EL (cell line): ENCODE measurements around the gene IL1F10.

Experiments
- DNase-seq: peaks from one replicate; pipeline ENCODE4 v3.0.0-alpha.2; 2016

IL1F10 gene

DNA sequence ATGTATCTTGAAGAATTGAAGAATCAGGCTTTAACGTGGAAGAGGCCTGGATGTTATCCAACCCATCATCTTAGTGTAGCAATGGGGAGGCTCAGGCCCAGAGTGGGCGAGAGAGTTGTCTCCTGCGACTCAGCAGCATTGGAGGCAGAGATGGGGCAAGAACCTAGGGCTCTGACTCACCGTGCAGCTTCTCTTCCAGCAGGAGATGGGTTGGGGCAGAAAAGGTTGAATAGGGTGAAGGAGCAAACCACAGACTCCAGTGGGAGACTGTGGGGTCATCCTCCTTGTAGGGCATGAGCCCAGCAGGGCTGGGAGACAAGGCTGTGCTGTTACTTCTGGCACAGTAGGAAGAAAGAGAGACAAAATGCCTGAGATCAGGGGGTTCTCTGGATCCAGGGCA lies 7.4 kb upstream of the IL1F10 start:
- DNase-seq = no peak

DNA sequence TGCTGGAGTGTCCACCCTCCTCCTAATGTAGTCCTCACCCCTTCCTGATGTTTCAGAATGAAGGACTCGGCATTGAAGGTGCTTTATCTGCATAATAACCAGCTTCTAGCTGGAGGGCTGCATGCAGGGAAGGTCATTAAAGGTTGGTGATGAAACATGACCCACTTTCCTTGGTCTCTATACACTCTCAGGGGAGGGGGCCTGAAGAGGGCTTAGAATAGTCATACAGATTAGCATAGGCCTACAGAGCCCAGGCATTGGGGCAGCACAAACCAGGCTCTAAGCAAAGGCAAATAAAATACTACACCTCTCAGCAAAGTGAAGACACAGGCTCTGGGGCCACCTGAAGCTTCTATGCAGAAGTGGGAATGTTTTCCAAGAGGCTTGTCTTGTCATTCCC lies 7.0 kb upstream of the IL1F10 start:
- no peak for DNase-seq

DNA sequence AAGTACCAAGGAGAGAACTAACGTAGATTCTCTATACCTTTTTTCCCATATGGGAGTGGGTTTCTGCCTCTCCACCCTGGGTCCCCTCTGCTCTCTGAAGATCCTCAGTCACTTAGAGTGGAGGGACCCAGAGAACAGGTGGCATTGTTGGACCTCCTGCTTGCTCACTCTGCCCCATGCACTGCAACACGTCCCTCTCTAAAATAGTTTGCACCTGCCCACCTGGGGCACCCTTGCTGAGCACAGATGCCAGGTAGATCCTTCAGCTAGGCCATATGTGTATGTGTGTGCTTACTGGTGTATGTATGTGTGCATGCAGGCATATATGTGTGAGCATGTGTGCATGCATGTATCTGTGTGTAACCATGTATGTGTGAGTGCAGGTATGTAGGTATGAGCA lies 6.5 kb upstream of the IL1F10 start:
- no peak for DNase-seq

DNA sequence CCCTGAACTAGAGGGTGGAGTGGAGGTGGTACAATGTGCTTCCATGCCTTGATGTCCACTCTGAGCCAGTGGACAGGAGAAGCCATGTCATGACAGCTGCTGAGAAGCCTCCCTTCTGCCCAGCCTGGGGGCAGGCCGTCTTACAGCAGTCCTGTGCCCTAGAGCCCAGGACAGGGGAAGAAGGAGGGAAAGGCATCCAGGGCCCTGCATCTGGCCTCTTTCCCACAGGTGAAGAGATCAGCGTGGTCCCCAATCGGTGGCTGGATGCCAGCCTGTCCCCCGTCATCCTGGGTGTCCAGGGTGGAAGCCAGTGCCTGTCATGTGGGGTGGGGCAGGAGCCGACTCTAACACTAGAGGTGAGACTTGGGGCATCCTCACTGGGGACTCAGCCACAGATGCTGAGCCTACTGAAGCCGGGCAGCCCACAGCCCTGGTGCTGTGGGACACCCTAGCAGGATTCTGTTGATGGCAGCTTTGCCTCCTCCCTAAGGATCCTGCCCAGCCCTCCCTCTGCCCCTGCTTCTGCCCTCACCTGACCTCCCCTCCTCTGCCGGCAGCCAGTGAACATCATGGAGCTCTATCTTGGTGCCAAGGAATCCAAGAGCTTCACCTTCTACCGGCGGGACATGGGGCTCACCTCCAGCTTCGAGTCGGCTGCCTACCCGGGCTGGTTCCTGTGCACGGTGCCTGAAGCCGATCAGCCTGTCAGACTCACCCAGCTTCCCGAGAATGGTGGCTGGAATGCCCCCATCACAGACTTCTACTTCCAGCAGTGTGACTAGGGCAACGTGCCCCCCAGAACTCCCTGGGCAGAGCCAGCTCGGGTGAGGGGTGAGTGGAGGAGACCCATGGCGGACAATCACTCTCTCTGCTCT lies 5.6 kb upstream of the IL1F10 start:
- no peak for DNase-seq

DNA sequence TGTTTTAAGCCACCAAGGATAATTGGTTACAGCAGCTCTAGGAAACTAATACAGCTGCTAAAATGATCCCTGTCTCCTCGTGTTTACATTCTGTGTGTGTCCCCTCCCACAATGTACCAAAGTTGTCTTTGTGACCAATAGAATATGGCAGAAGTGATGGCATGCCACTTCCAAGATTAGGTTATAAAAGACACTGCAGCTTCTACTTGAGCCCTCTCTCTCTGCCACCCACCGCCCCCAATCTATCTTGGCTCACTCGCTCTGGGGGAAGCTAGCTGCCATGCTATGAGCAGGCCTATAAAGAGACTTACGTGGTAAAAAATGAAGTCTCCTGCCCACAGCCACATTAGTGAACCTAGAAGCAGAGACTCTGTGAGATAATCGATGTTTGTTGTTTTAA lies 3.5 kb upstream of the IL1F10 start:
- DNase-seq = no peak

DNA sequence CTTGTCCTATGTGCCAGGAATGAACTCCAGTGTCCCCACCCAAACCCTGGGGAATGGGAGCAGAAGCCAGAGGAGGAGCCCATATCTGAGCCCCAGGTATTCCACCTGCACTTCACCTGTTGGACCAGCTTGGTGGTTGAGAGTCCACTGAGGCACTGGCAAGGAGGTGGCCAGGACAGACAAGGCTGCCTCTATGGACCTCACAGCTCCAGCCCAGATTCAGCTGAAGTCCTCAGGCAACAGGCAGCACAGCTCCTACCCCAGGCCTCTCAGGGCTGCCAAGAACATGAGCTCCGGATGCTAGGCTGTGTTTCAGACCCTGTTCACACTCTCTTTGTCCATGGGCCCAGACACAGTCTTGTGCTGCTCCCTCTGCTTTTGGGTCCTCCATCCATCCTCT lies 2.9 kb upstream of the IL1F10 start:
- DNase-seq = no peak

DNA sequence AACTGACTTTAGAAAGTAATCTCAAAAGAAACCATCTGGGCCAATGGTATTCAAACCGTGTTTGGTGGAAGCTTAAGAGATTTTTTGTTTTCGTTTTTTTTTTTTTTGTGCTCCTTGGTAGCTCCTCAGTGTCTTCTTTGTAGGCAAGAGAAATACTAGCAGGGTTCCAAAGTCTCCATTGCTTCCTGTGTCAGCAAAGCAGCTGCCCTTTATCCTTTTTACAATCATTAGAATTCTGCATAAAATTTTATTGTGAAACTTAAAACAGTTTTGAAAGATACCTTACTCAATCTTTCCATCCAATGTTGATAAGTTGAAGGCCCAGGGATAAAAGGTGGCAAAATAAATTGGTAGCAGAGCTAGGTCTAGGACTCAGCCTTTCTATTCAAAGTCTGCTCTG lies 479 bp downstream of the IL1F10 start:
- DNase-seq = no peak

DNA sequence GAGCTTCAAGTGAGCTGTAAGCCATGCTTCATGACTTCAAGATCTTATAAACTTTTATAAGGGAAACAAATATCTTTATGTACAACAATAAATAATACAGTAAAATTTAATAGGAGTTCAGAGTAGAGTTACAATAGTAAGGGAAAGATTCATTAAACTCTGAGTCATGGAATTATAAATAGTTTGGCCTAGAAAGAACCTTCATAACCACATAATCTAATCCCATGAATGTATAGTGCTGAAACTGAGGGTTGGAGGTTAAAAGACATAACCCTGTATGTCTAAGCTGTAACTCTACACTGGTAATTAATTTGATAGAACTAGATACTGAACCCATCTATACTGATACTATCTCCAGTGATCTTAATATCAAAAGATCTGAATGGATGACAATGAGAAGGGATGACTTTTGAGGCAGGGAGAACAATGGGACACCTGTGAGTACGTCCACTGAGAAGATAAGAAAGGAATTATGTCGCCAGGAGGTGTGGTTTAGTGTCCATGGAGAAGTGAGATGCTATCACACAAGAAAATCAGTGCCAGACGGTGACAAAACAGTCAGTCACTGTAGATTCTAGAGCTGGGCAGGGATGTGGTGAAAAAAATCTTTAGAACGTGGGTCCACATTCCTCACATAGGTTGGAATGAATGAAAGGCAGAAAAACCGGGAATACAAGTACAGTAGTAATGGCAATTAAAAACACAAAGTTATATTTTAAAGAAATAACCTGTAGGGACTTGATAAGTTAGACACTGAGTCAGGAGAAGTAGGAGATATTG lies 1.1 kb downstream of the IL1F10 start:
- DNase-seq = peak; percentile 22

DNA sequence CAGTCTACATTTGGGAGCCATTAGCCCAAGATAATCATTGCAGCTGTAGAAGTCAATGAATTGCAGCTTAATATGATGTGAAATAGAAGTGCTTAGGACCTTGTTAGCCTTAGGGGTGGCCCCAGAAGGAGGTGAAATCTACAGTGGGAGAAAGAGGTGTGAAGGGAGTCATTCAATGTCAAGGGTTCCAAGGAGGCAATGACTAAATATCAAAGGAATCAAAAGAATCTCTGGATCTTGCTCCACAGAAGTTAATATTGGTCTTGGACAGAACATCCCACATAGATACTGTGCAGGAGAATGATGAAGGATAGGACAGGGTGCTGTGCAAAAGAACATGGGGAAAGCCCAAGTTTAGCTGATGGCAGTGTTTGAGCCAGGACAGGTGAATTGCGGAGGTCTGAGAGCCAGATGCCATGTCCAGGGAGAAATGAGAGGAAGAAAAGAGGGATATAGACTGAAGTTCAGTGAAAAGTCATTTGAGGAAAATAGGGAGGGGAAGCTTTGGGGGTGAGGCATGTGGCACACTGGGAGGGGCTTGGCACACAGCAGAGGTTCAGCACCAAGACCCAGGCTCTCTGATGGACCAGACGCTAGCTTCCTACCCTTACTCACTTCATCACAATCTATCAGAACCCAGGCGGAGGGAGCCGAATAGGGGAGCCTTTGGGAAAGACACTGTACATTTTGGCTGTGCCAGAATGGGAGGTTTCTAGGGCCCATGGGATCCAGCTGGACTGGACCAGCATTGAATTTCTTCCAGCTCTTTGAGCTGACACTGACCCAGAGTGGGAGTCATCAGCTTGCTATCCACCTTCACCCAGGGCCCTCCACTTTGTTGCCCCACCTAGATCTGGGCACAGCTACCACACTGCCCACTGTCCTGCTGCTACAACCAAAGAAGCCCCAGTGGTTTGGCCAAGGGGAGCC lies 2.2 kb downstream of the IL1F10 start:
- DNase-seq = peak; percentile 36

DNA sequence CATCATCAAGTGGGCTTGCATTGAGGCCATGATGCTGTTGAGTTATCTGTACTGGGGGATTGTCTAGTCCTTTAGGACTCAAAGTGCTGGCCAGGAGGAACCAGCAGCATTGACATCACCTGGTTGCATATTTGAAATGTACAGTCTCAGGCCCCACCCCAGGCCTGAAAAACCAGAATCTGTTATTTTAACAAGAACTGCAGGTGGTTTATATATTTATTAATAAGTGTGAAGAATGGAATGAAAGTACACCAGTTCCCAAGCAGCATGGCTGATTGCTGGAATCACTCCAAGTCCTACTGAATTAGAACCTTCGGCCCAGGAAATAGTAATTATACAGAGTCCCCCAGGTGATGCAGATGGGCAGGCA lies 2.8 kb downstream of the IL1F10 start:
- no peak for DNase-seq

DNA sequence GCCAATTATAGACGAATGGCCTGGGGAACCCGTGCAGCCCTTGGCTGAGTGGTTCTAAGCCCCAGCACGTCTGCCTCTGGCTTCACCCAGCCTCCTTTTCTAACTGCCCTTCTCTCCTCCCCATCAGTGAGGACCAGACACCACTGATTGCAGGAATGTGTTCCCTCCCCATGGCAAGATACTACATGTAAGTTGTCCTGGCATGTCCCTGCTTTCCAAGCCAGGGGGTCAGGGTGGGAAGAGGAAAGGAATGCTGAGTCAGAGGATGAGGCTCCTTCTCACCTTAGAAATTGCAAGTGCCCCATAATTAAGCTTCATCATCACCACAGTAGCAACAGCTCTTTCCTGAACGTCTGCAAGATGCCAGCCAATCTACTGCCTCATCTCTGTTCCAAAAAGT lies 4.8 kb downstream of the IL1F10 start:
- no peak for DNase-seq

DNA sequence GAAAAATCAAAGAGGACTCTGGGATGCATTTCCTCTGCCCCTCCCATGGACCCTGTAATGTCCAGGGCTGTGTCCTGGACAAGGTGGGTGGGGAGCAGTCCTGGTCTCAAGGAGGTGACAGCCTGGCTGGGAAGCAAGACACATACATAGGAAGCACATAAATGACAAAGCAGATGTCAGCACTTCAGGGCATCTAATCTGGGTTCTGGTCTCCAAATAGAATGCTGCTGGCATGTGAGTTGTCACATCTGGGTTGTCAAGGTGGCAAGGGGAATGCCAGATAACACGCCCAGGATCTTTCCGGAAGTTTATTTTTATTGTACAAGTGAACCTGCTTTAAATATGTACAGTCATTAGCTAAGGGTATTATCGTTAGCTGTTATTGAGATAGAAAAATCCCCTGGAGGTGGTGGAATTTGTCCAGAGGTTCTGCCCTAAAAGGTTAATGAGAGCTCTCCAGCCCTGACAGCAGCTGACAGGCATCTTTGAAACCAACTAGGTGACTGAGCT lies 5.6 kb downstream of the IL1F10 start:
- DNase-seq = no peak

DNA sequence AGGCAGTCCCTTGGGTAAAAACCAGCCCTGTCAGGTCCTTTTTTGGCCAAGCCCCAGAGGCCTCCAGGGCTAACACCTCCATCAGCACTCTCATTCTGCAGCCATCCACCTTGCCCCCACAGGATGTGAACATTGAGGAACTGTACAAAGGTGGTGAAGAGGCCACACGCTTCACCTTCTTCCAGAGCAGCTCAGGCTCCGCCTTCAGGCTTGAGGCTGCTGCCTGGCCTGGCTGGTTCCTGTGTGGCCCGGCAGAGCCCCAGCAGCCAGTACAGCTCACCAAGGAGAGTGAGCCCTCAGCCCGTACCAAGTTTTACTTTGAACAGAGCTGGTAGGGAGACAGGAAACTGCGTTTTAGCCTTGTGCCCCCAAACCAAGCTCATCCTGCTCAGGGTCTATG lies 7.3 kb downstream of the IL1F10 start:
- DNase-seq = no peak

DNA sequence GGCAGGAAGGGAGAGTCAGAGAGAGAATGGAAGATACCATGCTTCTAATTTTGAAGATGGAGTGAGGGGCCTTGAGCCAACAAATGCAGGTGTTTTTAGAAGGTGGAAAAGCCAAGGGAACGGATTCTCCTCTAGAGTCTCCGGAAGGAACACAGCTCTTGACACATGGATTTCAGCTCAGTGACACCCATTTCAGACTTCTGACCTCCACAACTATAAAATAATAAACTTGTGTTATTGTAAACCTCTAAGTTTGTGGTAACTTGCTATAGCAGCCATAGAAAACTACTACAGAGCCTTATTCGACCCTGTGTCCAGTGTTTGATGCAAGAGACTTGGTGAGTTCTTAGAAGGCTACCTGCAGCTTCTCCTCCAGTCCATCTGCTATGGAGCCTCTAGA lies 7.8 kb downstream of the IL1F10 start:
- DNase-seq = no peak

DNA sequence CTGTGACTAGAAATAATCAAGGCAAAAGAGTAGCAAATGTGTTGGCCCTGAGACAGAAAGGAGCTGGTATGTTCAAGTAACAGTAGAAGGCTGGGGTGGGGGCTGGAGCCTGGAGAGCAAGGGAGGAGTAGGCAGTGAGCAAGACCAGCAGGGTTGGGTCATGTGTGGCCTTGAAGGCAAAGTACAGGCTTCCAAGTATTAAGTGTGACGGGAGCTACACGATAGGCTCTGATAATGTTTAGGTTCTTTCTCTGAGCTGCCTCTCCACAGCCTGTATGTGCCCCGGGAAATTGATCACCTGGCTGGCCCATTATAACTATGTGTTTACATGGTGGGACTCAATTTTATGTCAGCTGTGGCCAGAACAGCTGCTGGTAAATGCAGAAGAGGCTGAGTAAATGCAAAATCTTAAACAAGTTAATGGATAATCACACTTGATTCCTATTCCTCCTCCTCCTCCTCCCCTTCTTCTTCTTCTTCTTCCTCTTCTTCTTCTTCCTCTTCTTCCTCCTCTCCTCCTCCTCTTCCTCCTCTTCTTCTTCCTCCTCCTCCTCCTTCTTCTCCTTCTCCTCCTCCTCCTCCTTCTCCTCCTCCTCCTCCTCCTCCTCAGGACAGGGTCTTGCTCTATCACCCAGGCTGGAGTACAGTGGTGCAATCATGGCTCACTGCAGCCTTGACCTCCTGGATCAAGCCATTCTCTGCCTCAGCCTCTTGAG lies 9.3 kb downstream of the IL1F10 start:
- DNase-seq = no peak

DNA sequence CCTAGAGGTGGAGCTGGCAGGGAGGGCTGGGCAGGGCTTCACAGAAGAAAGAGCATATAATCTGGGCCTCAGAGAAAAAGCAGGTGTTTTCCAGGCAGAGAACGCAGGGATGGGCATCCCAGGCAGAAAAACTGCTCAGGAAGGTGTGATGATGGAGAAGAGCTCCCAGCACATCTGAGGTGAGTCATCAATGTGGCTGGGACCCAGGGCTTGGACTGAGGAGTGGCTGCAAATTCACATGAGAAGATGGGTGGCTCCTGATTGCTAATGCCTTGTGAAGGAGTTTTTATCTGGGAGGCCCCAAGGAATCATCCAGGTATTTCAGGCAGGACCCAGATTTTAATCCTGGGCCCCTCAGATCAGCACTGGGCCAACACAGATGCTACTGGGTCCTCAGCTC lies 10.2 kb downstream of the IL1F10 start:
- DNase-seq = peak; percentile 16

DNA sequence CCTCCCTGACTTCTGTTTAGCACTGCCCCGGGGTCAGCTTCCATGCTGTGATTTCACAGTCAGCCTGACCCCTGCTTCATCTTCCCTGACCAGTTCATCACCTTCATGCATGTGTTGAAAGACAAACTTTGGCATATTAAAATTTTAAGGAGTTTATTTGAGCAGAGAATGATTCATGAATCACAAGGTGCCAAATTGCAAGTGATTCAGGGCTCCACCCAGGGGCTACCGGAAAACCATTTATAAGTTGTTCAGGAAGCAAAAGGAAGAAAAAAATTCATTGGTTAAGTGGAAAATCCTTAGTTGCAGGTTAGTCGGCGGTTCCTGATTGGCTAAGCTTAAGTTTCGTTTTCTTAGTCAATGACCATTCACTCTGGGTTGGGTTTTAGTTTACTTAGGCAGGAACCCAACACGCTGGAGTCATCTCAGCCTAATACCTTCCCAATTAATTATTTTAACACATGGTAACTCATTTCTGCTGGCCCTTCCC lies 10.6 kb downstream of the IL1F10 start:
- DNase-seq = peak; percentile 11

DNA sequence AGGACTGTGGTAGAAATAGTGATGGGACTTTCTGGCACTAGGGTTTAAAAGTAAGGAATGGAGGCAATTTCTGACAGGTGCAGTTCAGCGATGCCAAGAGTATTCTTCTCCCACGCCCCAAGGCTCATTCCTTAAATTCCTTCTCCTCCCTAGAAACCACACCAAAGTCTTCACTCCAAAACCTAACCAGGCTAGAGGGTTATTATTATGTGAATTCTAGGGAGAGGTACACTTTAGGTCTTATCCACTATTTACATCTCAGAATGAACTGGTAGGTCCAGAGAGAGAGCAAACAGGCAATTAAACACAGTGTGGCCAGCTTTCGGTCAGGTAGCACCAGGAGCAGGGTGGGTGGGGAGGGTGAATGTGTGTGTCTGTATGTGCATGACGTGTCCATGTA lies 11.4 kb downstream of the IL1F10 start:
- no peak for DNase-seq

DNA sequence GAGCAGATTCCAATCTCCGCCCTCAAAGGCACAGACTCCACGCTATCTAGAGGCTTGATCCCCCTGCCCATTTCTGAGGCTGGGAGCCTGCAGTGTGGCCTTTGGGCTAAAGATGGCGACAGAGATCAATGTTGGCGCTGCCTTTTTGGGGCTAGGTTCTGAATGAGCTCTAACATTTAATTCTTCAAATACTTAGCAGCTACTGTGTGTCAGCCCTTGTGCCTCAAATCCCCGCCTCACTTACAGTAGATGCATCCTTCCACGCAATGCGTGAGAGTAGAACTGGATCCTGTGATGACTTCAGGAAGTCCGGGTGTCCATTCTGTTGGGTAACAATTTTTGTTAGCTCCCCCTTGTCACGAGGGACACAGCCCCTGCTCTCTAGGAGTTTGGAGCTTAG lies 12.4 kb downstream of the IL1F10 start:
- no peak for DNase-seq

DNA sequence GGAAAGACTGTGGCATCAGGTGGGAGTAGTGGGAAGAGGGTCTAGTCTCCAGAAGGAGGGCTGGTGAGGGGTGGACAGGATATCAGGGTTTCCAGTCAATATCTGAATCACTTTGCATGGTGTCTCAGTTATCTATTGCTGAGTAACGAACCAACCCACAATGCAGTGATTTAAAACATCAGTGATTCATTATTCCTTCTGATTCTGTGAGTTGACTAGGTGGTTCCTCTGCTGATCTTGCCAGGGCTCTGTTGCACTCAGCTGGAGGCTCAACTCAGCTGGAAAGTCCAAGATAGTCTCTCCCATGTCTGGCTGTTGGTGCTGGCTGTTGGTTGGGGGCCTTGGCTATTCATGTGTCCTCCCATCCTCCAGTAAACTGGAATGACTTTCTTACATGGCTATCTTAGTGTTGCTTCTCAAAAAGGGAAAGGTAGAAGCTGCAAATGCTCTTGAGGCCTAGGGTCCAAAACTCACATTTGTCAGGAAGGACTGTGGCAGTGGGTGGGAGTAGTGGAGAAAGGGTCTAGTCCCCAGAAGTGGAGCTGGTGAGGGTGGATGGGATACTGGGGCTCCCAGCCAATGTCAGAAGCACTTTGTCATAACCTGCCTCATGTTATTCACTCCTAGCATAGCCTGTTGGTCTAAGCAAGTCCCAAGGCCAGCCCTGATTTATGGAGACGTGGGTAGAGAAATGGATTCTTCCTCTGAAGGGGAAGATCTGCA lies 13.9 kb downstream of the IL1F10 start:
- DNase-seq = no peak

DNA sequence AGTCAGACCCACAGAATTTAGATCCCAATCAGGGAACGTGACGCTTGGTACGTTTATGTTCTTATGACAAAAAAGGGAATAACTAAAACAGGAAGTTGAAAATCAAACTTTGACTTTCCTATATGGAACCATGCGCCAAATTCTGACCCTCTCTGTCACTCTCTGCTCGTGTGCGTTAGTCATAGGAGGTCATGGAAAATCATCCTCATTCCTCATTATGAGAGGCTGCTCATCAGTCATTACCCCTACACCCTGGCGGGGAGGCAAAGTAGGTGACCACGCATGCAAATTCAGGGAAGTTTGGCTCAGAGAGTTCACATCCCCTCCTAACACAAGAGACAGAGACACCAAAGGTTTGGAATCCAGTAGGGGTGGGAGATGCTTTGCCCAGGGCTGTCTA lies 15.5 kb downstream of the IL1F10 start:
- DNase-seq = no peak
